GM23338 (cell line): ENCODE results near the gene TOM1L1. TPM values are rescaled to one million over a fixed set of nuclear protein-coding genes. Genes with fewer than 3 reads are reported as not detected.

Experiments
- ATAC-seq: fragments of 200-7000 bp; cut with Tn5 transposase; 3 replicates; pipeline ENCODE4 v1.9.1; 2020
- DNase-seq: peaks from one replicate; pipeline ENCODE4 v3.0.0-alpha.2; 2015; ENCODE audit warnings: low spot score
- H2AFZ ChIP-seq: fragments of 200-600 bp; sonication (generic); 2 replicates; pipeline ENCODE4 v1.8.0; 2016; ENCODE audit warnings: antibody characterized with exemption, mild to moderate bottlenecking, moderate library complexity
- H3F3A ChIP-seq: fragments of 200-600 bp; sonication (generic); replicated peaks from 2 replicates; pipeline ENCODE4 v1.8.0; 2017; ENCODE audit warnings: antibody characterized with exemption, mixed run types, low read depth
- H3K27ac ChIP-seq: fragments of 200-600 bp; sonication (generic); 2 replicates; pipeline ENCODE4 v1.6.1; 2016; ENCODE audit warnings: low read depth
- H3K27me3 ChIP-seq: fragments of 200-600 bp; sonication (generic); 2 replicates; pipeline ENCODE4 v1.8.0; 2016; ENCODE audit warnings: mild to moderate bottlenecking, mixed run types, moderate library complexity; ENCODE audit not compliant: insufficient read depth
- H3K36me3 ChIP-seq: fragments of 200-600 bp; sonication (generic); 2 replicates; pipeline ENCODE4 v1.8.0; 2016; ENCODE audit warnings: mild to moderate bottlenecking; ENCODE audit not compliant: insufficient read depth
- H3K4me1 ChIP-seq: fragments of 200-600 bp; sonication (generic); 2 replicates; pipeline ENCODE4 v1.8.0; 2016; ENCODE audit warnings: mild to moderate bottlenecking, moderate library complexity; ENCODE audit not compliant: insufficient read depth
- H3K4me2 ChIP-seq: fragments of 200-600 bp; sonication (generic); 2 replicates; pipeline ENCODE4 v1.7.1; 2017; ENCODE audit warnings: mixed run types
- H3K4me3 ChIP-seq: fragments of 200-600 bp; sonication (generic); 2 replicates; pipeline ENCODE4 v1.6.1; 2016; ENCODE audit warnings: mixed run types
- H3K79me2 ChIP-seq: fragments of 200-600 bp; sonication (generic); replicated peaks from 2 replicates; pipeline ENCODE4 v1.8.0; 2017; ENCODE audit warnings: mild to moderate bottlenecking; ENCODE audit not compliant: insufficient read depth
- H3K9me2 ChIP-seq: fragments of 200-600 bp; sonication (generic); 2 replicates; pipeline ENCODE4 v1.8.0; 2017; ENCODE audit not compliant: insufficient read depth
- H4K20me1 ChIP-seq: fragments of 200-600 bp; sonication (generic); replicated peaks from 2 replicates; pipeline ENCODE4 v1.8.0; 2017; ENCODE audit warnings: mild to moderate bottlenecking; ENCODE audit not compliant: insufficient read depth
- H3K27ac Mint-ChIP-seq: 2 replicates; pipeline ENCODE4 v1.8.0; 2020; ENCODE audit warnings: inconsistent platforms, mild to moderate bottlenecking, moderate library complexity, mixed read lengths
- H3K27me3 Mint-ChIP-seq: 3 replicates; pipeline ENCODE4 v1.8.0; 2022; ENCODE audit warnings: low read depth, mild to moderate bottlenecking, moderate library complexity, mixed read lengths, inconsistent platforms; ENCODE audit not compliant: insufficient read depth, poor library complexity
- H3K36me3 Mint-ChIP-seq: 3 replicates; pipeline ENCODE4 v1.8.0; 2021; ENCODE audit warnings: low read depth, mild to moderate bottlenecking, inconsistent platforms, moderate library complexity, mixed read lengths
- H3K4me1 Mint-ChIP-seq: 3 replicates; pipeline ENCODE4 v1.8.0; 2020; ENCODE audit warnings: mild to moderate bottlenecking, inconsistent platforms, mixed read lengths
- H3K4me3 Mint-ChIP-seq: 3 replicates; pipeline ENCODE4 v1.8.0; 2021; ENCODE audit warnings: moderate library complexity, mild to moderate bottlenecking, inconsistent platforms, mixed read lengths
- H3K9me3 Mint-ChIP-seq: 3 replicates; pipeline ENCODE4 v1.8.0; 2020; ENCODE audit warnings: moderate library complexity, mild to moderate bottlenecking, inconsistent platforms, mixed read lengths
- CREB1 ChIP-seq: fragments of 250-450 bp; sonication (Bioruptor Pico); IDR thresholded peaks from 2 replicates; pipeline ENCODE4 v1.5.0; 2020; ENCODE audit warnings: low read depth, mild to moderate bottlenecking, moderate library complexity
- EZH2 ChIP-seq: fragments of 200-600 bp; sonication (generic); IDR thresholded peaks from one replicate; pipeline ENCODE4 v1.8.0; 2017; ENCODE audit warnings: antibody characterized with exemption, mild to moderate bottlenecking, low read depth; ENCODE audit not compliant: unreplicated experiment
- EZH2phosphoT487 ChIP-seq: fragments of 200-600 bp; sonication (generic); IDR thresholded peaks from one replicate; pipeline ENCODE4 v1.8.1; 2018; ENCODE audit warnings: antibody characterized with exemption; ENCODE audit not compliant: unreplicated experiment
- JUNB ChIP-seq: IDR thresholded peaks from one replicate; pipeline ENCODE4 v1.6.1; 2016; ENCODE audit warnings: antibody characterized with exemption; ENCODE audit not compliant: unreplicated experiment
- NANOG ChIP-seq: IDR thresholded peaks from 2 replicates; pipeline ENCODE4 v1.6.1; 2016; ENCODE audit warnings: antibody characterized with exemption, borderline replicate concordance
- POLR2AphosphoS5 ChIP-seq: IDR thresholded peaks from 2 replicates; pipeline ENCODE4 v1.6.1; 2016; ENCODE audit warnings: antibody characterized with exemption, low read depth
- STAT1 ChIP-seq: IDR thresholded peaks from one replicate; pipeline ENCODE4 v1.6.1; 2016; ENCODE audit warnings: antibody characterized with exemption; ENCODE audit not compliant: unreplicated experiment
- ZNF114 ChIP-seq: fragments of 250-450 bp; sonication (Bioruptor Pico); IDR thresholded peaks from 2 replicates; pipeline ENCODE4 v1.5.0; 2020; ENCODE audit warnings: mild to moderate bottlenecking, moderate library complexity
- ZNF331 ChIP-seq: fragments of 250-450 bp; sonication (Bioruptor Pico); IDR thresholded peaks from 2 replicates; pipeline ENCODE4 v1.5.0; 2020; ENCODE audit warnings: low read depth, mild to moderate bottlenecking, moderate library complexity
- ZNF462 ChIP-seq: fragments of 250-450 bp; sonication (Bioruptor Pico); IDR thresholded peaks from 2 replicates; pipeline ENCODE4 v1.5.0; 2020; ENCODE audit warnings: mild to moderate bottlenecking, moderate library complexity
- polyA plus RNA-seq: library from polyadenylated mRNA; unstranded; fragments of >200 nt; fragmentation: Nextera tagmentation; extraction: Ambion mirVana; gene quantifications from 2 replicates; pipeline ENCODE4 v1.2.1, GENCODE V29; 2016
- total RNA-seq: library from RNA; depleted of rRNA; stranded (reverse); fragments of >200 nt; shearing (Covaris generic); gene quantifications from 2 replicates; pipeline ENCODE4 v1.2.3, GENCODE V29; 2014
- TF ChIP-seq, protein P1 (sequence below), 2 experiments: fragments of 200-600 bp in 1 of 2; sonication (generic) in 1 of 2; conservative IDR thresholded peaks; 2 replicates each; pipeline versions ENCODE4 v1.5.1 to v1.6.1; 2016 to 2017; ENCODE audit warnings: antibody characterized with exemption in 2 of 2, low read depth in 2 of 2, mild to moderate bottlenecking in 2 of 2, moderate library complexity in 1 of 2
- TF ChIP-seq, protein P2 (sequence below): IDR thresholded peaks from 2 replicates; pipeline ENCODE4 v1.6.1; 2016; ENCODE audit warnings: antibody characterized with exemption

The TOM1L1 gene
- total and polyA plus RNA-seq, 2 experiments from 2014 or later: 46.8 to 58.0 TPM

- Mint-ChIP-seq H3K9me3 (no peaks in the 10 kb centered on the region), H3K27me3 (peaks cover 3% of the 10 kb centered on the region), H3K36me3 (no peaks in the 10 kb centered on the region), H3K4me1 (no peaks in the 10 kb centered on the region), H3K4me3 (no peak overlapping the region), H3K27ac (no peak overlapping the region)
- Histone ChIP-seq H3K36me3 (no peaks in the 10 kb centered on the region), H3K79me2 (no peaks in the 10 kb centered on the region), H4K20me1 (no peaks in the 10 kb centered on the region), H3F3A (no peaks in the 10 kb centered on the region), H3K4me1 (no peaks in the 10 kb centered on the region), H2AFZ (no peak overlapping the region), H3K4me3 (no peak overlapping the region), H3K27me3 (no peaks in the 10 kb centered on the region), H3K4me2 (no peak overlapping the region), H3K9me2 (0 out of 2 replicates have a peak, but pooled peaks cover 22% of the 10 kb centered on the region), H3K27ac (no peak overlapping the region)
- no peak for ATAC-seq
- DNase-seq: no peak
- TF ChIP-seq EZH2 (no peak), CREB1 (CRISPR knock-in tag) (no peak), EZH2phosphoT487 (no peak), NANOG (no peak), STAT1 (no peak), ZNF114 (no peak), JUNB (no peak), ZNF462 (CRISPR knock-in tag) (no peak), POLR2AphosphoS5 (no peak), ZNF331 (CRISPR knock-in tag) (no peak)
- TF ChIP-seq, protein P1, sequence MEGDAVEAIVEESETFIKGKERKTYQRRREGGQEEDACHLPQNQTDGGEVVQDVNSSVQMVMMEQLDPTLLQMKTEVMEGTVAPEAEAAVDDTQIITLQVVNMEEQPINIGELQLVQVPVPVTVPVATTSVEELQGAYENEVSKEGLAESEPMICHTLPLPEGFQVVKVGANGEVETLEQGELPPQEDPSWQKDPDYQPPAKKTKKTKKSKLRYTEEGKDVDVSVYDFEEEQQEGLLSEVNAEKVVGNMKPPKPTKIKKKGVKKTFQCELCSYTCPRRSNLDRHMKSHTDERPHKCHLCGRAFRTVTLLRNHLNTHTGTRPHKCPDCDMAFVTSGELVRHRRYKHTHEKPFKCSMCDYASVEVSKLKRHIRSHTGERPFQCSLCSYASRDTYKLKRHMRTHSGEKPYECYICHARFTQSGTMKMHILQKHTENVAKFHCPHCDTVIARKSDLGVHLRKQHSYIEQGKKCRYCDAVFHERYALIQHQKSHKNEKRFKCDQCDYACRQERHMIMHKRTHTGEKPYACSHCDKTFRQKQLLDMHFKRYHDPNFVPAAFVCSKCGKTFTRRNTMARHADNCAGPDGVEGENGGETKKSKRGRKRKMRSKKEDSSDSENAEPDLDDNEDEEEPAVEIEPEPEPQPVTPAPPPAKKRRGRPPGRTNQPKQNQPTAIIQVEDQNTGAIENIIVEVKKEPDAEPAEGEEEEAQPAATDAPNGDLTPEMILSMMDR (conservative IDR thresholded peaks at IDR 0.05; ENCODE audit: low read depth in 2 of 2): no peak
- TF ChIP-seq, protein P2, sequence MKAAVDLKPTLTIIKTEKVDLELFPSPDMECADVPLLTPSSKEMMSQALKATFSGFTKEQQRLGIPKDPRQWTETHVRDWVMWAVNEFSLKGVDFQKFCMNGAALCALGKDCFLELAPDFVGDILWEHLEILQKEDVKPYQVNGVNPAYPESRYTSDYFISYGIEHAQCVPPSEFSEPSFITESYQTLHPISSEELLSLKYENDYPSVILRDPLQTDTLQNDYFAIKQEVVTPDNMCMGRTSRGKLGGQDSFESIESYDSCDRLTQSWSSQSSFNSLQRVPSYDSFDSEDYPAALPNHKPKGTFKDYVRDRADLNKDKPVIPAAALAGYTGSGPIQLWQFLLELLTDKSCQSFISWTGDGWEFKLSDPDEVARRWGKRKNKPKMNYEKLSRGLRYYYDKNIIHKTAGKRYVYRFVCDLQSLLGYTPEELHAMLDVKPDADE: no peak
These were observed 39.1 kb upstream of the TOM1L1 start for GRCh38 chr17:54861471-54861983.
